HEK293 (cell line): ENCODE results near the gene CCDC184.

Experiments
- GLI2 ChIP-seq: fragments of 450-650 bp; formaldehyde crosslinking; IDR thresholded peaks from 2 replicates; pipeline ENCODE4; 2017; ENCODE audit warnings: missing biosample characterization, missing genetic modification characterization, low read depth, borderline replicate concordance
- GLIS2 ChIP-seq: fragments of 450-650 bp; formaldehyde crosslinking; IDR thresholded peaks from 2 replicates; pipeline ENCODE4 v1.5.1; 2016; ENCODE audit warnings: missing biosample characterization, missing genetic modification characterization
- KLF16 ChIP-seq: fragments of 450-650 bp; formaldehyde crosslinking; IDR thresholded peaks from 2 replicates; pipeline ENCODE4 v1.5.1; 2017; ENCODE audit warnings: missing biosample characterization, missing genetic modification characterization
- MZF1 ChIP-seq: fragments of 450-650 bp; formaldehyde crosslinking; IDR thresholded peaks from 2 replicates; pipeline ENCODE4 v1.5.1; 2017; ENCODE audit warnings: missing biosample characterization, missing genetic modification characterization, borderline replicate concordance
- PBX3 ChIP-seq: sonication (generic); formaldehyde crosslinking; IDR thresholded peaks from 2 replicates; pipeline ENCODE4 v1.8.1; 2022; ENCODE audit warnings: mild to moderate bottlenecking, moderate library complexity, missing genetic modification reagents
- YY2 ChIP-seq: fragments of 450-650 bp; formaldehyde crosslinking; IDR thresholded peaks from 2 replicates; pipeline ENCODE4 v1.5.1; 2016; ENCODE audit warnings: missing biosample characterization, missing genetic modification characterization
- ZBTB20 ChIP-seq: fragments of 450-650 bp; formaldehyde crosslinking; IDR thresholded peaks from 2 replicates; pipeline ENCODE4 v1.5.1; 2016; ENCODE audit warnings: missing biosample characterization, missing genetic modification characterization
- ZBTB6 ChIP-seq: fragments of 450-650 bp; formaldehyde crosslinking; IDR thresholded peaks from 2 replicates; pipeline ENCODE4 v1.5.1; 2017; ENCODE audit warnings: missing biosample characterization, missing genetic modification characterization
- ZIC2 ChIP-seq: fragments of 450-650 bp; formaldehyde crosslinking; IDR thresholded peaks from 2 replicates; pipeline ENCODE4 v1.5.1; 2016; ENCODE audit warnings: missing biosample characterization, missing genetic modification characterization
- ZNF19 ChIP-seq: fragments of 450-650 bp; formaldehyde crosslinking; IDR thresholded peaks from 2 replicates; pipeline ENCODE4; 2016; ENCODE audit warnings: missing biosample characterization, missing genetic modification characterization, low read depth
- ZNF324 ChIP-seq: fragments of 450-650 bp; formaldehyde crosslinking; IDR thresholded peaks from 2 replicates; pipeline ENCODE4 v1.5.1; 2016; ENCODE audit warnings: missing biosample characterization, missing genetic modification characterization
- ZNF335 ChIP-seq: fragments of 450-650 bp; formaldehyde crosslinking; conservative IDR thresholded peaks from 2 replicates; pipeline ENCODE4 v1.5.1; 2016; ENCODE audit warnings: missing biosample characterization, missing genetic modification characterization
- ZNF391 ChIP-seq: fragments of 450-650 bp; formaldehyde crosslinking; IDR thresholded peaks from 2 replicates; pipeline ENCODE4 v1.5.1; 2016; ENCODE audit warnings: low read depth, missing biosample characterization, missing genetic modification characterization, borderline replicate concordance
- ZNF488 ChIP-seq: fragments of 450-650 bp; formaldehyde crosslinking; IDR thresholded peaks from 2 replicates; pipeline ENCODE4 v1.5.1; 2016; ENCODE audit warnings: missing biosample characterization, missing genetic modification characterization
- ZNF510 ChIP-seq: fragments of 450-650 bp; formaldehyde crosslinking; IDR thresholded peaks from 2 replicates; pipeline ENCODE4 v1.5.1; 2018; ENCODE audit warnings: mild to moderate bottlenecking, missing genetic modification characterization, missing biosample characterization; ENCODE audit not compliant: insufficient replicate concordance
- ZSCAN4 ChIP-seq: fragments of 450-650 bp; formaldehyde crosslinking; IDR thresholded peaks from 2 replicates; pipeline ENCODE4 v1.5.1; 2017; ENCODE audit warnings: missing biosample characterization, missing genetic modification characterization
- ZXDB ChIP-seq: fragments of 450-650 bp; formaldehyde crosslinking; IDR thresholded peaks from 2 replicates; pipeline ENCODE4 v1.5.1; 2016; ENCODE audit warnings: missing biosample characterization, missing genetic modification characterization
- TF ChIP-seq, protein P1 (sequence below): fragments of 450-650 bp; formaldehyde crosslinking; IDR thresholded peaks from 2 replicates; pipeline ENCODE4; 2016; ENCODE audit warnings: missing biosample characterization, missing genetic modification characterization
- TF ChIP-seq, protein P2 (sequence below): fragments of 450-650 bp; formaldehyde crosslinking; IDR thresholded peaks from 2 replicates; pipeline ENCODE4 v1.5.1; 2016; ENCODE audit warnings: missing biosample characterization, missing genetic modification characterization
- TF ChIP-seq, protein P3 (sequence below): fragments of 450-650 bp; formaldehyde crosslinking; conservative IDR thresholded peaks from 2 replicates; pipeline ENCODE4 v1.5.1; 2016; ENCODE audit warnings: low read depth, missing biosample characterization, missing genetic modification characterization
- TF ChIP-seq, protein P4 (sequence below): fragments of 450-650 bp; formaldehyde crosslinking; IDR thresholded peaks from 2 replicates; pipeline ENCODE4 v1.5.1; 2016; ENCODE audit warnings: missing biosample characterization, missing genetic modification characterization, borderline replicate concordance
- TF ChIP-seq, protein P5 (sequence below): IDR thresholded peaks from 2 replicates; pipeline ENCODE4 v1.6.1; 2011; ENCODE audit warnings: mild to moderate bottlenecking, low read depth, low read length, borderline replicate concordance

Gene CCDC184

GRCh38 chr12:48157018-48157888 lies 26.2 kb upstream of the CCDC184 start, which contains the start of gene ASB8 (continued):
- TF ChIP-seq, protein P1, sequence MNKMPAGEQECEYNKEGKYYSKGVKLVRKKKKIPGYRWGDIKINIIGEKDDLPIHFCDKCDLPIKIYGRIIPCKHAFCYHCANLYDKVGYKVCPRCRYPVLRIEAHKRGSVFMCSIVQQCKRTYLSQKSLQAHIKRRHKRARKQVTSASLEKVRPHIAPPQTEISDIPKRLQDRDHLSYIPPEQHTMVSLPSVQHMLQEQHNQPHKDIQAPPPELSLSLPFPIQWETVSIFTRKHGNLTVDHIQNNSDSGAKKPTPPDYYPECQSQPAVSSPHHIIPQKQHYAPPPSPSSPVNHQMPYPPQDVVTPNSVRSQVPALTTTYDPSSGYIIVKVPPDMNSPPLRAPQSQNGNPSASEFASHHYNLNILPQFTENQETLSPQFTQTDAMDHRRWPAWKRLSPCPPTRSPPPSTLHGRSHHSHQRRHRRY (tag by site-specific recombination) = no peak
- TF ChIP-seq, protein P2, sequence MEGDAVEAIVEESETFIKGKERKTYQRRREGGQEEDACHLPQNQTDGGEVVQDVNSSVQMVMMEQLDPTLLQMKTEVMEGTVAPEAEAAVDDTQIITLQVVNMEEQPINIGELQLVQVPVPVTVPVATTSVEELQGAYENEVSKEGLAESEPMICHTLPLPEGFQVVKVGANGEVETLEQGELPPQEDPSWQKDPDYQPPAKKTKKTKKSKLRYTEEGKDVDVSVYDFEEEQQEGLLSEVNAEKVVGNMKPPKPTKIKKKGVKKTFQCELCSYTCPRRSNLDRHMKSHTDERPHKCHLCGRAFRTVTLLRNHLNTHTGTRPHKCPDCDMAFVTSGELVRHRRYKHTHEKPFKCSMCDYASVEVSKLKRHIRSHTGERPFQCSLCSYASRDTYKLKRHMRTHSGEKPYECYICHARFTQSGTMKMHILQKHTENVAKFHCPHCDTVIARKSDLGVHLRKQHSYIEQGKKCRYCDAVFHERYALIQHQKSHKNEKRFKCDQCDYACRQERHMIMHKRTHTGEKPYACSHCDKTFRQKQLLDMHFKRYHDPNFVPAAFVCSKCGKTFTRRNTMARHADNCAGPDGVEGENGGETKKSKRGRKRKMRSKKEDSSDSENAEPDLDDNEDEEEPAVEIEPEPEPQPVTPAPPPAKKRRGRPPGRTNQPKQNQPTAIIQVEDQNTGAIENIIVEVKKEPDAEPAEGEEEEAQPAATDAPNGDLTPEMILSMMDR (tag by site-specific recombination) = peak; percentile 45
- 0 out of 2 replicates have a peak, but pooled peaks have one; percentile 22 for TF ChIP-seq MZF1
- TF ChIP-seq ZBTB6 (tag by site-specific recombination) = no peak
- no peak for TF ChIP-seq ZNF488 (tag by site-specific recombination)
- TF ChIP-seq ZBTB20 (tag by site-specific recombination) = peak; percentile 38; the same call in 1 of the 2 replicates
- TF ChIP-seq ZNF391 = 0 out of 2 replicates have a peak, but pooled peaks have one; percentile 16
- 0 out of 2 replicates have a peak, but pooled peaks have one; percentile 7 for TF ChIP-seq ZSCAN4 (tag by site-specific recombination)
- TF ChIP-seq ZNF510 (tag by site-specific recombination) = no peak
- TF ChIP-seq, protein P3, sequence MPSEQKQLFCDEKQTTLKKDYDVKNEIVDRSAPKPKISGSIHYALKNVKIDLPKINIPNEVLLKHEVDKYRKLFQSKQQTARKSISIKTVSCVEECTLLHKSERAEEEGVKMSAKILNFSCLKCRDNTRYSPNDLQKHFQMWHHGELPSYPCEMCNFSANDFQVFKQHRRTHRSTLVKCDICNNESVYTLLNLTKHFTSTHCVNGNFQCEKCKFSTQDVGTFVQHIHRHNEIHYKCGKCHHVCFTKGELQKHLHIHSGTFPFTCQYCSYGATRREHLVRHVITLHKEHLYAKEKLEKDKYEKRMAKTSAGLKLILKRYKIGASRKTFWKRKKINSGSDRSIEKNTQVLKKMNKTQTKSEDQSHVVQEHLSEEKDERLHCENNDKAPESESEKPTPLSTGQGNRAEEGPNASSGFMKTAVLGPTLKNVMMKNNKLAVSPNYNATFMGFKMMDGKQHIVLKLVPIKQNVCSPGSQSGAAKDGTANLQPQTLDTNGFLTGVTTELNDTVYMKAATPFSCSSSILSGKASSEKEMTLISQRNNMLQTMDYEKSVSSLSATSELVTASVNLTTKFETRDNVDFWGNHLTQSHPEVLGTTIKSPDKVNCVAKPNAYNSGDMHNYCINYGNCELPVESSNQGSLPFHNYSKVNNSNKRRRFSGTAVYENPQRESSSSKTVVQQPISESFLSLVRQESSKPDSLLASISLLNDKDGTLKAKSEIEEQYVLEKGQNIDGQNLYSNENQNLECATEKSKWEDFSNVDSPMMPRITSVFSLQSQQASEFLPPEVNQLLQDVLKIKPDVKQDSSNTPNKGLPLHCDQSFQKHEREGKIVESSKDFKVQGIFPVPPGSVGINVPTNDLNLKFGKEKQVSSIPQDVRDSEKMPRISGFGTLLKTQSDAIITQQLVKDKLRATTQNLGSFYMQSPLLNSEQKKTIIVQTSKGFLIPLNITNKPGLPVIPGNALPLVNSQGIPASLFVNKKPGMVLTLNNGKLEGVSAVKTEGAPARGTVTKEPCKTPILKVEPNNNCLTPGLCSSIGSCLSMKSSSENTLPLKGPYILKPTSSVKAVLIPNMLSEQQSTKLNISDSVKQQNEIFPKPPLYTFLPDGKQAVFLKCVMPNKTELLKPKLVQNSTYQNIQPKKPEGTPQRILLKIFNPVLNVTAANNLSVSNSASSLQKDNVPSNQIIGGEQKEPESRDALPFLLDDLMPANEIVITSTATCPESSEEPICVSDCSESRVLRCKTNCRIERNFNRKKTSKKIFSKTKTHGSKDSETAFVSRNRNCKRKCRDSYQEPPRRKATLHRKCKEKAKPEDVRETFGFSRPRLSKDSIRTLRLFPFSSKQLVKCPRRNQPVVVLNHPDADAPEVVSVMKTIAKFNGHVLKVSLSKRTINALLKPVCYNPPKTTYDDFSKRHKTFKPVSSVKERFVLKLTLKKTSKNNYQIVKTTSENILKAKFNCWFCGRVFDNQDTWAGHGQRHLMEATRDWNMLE (tag by site-specific recombination) = peak; percentile 90
- TF ChIP-seq PBX3 (CRISPR knock-in tag) = peak; percentile 52; the same call in 1 of the 2 replicates
- TF ChIP-seq GLIS2 = peak; percentile 88
- TF ChIP-seq ZXDB (tag by site-specific recombination) = peak; percentile 81
- TF ChIP-seq ZNF324 (tag by site-specific recombination) = 0 out of 2 replicates have a peak, but pooled peaks have one; percentile 16
- TF ChIP-seq KLF16 (tag by site-specific recombination) = peak; percentile 90
- no peak for TF ChIP-seq GLI2
- peak; percentile 97 for TF ChIP-seq ZNF335 (tag by site-specific recombination)
- no peak for TF ChIP-seq YY2 (tag by site-specific recombination)
- TF ChIP-seq, protein P4, sequence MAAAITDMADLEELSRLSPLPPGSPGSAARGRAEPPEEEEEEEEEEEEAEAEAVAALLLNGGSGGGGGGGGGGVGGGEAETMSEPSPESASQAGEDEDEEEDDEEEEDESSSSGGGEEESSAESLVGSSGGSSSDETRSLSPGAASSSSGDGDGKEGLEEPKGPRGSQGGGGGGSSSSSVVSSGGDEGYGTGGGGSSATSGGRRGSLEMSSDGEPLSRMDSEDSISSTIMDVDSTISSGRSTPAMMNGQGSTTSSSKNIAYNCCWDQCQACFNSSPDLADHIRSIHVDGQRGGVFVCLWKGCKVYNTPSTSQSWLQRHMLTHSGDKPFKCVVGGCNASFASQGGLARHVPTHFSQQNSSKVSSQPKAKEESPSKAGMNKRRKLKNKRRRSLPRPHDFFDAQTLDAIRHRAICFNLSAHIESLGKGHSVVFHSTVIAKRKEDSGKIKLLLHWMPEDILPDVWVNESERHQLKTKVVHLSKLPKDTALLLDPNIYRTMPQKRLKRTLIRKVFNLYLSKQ = no peak
- TF ChIP-seq ZIC2 (tag by site-specific recombination) = peak; percentile 28; the same call in 1 of the 2 replicates
- no peak for TF ChIP-seq ZNF19 (tag by site-specific recombination)
- TF ChIP-seq, protein P5, sequence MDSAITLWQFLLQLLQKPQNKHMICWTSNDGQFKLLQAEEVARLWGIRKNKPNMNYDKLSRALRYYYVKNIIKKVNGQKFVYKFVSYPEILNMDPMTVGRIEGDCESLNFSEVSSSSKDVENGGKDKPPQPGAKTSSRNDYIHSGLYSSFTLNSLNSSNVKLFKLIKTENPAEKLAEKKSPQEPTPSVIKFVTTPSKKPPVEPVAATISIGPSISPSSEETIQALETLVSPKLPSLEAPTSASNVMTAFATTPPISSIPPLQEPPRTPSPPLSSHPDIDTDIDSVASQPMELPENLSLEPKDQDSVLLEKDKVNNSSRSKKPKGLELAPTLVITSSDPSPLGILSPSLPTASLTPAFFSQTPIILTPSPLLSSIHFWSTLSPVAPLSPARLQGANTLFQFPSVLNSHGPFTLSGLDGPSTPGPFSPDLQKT = no peak
